Measurements from ENCODE around the gene NANOGP8.
"Not testable (repeated sequence)": the region's sequence is repeated elsewhere in the genome, so short reads cannot be mapped to it uniquely, and the experiment has no call there.

Gene NANOGP8, protein sequence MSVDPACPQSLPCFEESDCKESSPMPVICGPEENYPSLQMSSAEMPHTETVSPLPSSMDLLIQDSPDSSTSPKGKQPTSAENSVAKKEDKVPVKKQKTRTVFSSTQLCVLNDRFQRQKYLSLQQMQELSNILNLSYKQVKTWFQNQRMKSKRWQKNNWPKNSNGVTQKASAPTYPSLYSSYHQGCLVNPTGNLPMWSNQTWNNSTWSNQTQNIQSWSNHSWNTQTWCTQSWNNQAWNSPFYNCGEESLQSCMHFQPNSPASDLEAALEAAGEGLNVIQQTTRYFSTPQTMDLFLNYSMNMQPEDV

DNA sequence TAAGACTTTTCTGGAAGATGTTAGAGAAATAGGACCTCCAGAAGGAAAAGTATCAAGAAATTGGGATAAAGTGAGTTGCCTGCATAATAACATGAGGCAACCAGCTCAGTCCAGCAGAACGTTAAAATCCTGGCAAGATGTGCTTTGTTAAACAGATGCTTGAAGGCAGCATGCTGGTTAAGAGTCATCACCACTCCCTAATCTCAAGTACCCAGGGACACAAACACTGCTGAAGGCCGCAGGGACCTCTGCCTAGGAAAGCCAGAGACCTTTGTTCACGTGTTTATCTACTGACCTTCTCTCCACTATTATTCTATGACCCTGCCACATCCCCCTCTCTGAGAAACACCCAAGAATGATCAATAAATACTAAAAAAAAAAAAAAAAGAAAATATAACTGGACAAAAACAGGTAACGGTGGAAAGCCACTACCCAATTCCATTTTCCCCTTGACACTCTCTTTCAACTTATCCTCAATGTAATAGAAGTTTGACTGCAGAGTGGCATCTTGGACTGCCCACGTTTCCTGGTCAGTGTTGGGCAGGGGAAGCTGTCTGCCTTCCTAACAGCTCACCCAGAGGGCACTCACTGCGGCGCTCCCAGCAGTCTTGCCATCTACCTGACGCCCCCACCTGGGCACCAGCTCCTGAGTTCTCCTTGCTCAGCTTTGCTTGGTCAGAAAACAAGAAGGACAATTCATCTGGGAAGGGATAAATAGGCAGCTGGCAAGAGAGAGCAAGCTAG, at the start of gene NANOGP8:
Gene NANOGP8 (minus strand): TSS at position 120 of the 744 bp plus-strand sequence. CDS start 185 bp downstream, outside the sequence.
- not testable (repeated sequence) for H3K4me3 ChIP-seq (ENCODE audit: low read depth, low read length)

DNA sequence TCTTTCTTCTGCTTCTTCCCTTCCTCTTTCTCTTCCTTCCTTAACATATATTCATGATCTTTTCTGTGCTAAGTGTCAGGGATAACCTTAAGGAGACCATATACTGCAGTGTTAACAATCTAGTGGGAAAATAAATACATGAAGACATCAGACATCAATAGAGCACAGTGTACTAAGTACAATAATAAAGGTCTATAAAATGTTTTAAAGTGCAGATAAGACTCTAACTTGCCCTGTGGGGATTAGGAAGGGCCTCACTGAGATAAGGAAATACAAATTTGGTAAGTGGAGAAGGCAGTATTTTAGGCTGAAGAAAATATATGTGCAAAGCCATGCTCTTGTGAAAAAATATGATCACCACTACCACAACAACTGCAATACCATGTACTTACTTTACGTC, 49.2 kb upstream of the NANOGP8 start:
- TF ChIP-seq, protein P1, sequence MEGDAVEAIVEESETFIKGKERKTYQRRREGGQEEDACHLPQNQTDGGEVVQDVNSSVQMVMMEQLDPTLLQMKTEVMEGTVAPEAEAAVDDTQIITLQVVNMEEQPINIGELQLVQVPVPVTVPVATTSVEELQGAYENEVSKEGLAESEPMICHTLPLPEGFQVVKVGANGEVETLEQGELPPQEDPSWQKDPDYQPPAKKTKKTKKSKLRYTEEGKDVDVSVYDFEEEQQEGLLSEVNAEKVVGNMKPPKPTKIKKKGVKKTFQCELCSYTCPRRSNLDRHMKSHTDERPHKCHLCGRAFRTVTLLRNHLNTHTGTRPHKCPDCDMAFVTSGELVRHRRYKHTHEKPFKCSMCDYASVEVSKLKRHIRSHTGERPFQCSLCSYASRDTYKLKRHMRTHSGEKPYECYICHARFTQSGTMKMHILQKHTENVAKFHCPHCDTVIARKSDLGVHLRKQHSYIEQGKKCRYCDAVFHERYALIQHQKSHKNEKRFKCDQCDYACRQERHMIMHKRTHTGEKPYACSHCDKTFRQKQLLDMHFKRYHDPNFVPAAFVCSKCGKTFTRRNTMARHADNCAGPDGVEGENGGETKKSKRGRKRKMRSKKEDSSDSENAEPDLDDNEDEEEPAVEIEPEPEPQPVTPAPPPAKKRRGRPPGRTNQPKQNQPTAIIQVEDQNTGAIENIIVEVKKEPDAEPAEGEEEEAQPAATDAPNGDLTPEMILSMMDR (IDR thresholded peaks at IDR 0.05; ENCODE audit: borderline replicate concordance, insufficient read depth, low read depth, low read length) = no peak
- no peak overlapping the region for H3K4me3 ChIP-seq (ENCODE audit: low read depth, low read length)

DNA sequence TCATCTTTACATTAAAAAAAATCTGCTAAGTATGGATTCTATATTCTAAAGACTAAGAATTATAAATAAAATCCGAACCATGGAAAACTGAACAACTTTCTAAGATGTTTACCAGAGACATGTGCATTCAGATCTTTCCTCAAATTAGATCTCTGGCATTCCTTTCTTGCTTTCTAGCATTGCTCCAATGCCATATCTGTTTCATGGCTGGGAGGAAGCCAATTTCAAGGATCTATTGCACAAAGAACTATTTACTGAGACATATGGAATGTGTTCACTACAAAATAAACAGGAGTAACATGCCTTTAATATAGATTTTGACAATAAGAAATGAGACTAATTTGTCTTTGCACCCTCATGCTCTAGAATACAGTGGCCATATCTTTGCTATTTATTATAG, 45.1 kb upstream of the NANOGP8 start:
- no peak overlapping the region for H3K4me3 ChIP-seq (ENCODE audit: low read depth, low read length)
- TF ChIP-seq, protein P1 (IDR thresholded peaks at IDR 0.05; ENCODE audit: borderline replicate concordance, insufficient read depth, low read depth, low read length) = no peak

DNA sequence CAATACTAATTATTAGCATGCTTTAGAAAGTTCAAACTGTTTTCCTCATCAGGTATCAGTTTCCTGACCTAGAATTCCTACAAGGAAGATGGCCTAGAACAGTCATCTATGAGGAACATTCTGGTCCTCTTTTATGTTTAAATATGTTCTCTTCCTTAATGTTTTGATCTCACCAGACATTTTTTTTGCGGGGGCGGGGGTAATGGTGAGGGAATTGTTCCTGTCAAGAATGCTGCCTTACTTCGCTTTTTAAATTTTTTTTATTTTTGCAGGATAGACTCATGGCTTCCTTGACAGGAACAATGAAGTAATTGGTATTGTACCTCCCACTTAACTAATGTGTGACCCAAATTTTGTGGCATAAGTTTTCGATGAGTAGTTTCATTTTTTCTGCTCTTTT, 44.3 kb upstream of the NANOGP8 start:
- H3K4me3 ChIP-seq (ENCODE audit: low read depth, low read length) = no peak overlapping the region
- TF ChIP-seq, protein P1 (IDR thresholded peaks at IDR 0.05; ENCODE audit: borderline replicate concordance, insufficient read depth, low read depth, low read length) = no peak

DNA sequence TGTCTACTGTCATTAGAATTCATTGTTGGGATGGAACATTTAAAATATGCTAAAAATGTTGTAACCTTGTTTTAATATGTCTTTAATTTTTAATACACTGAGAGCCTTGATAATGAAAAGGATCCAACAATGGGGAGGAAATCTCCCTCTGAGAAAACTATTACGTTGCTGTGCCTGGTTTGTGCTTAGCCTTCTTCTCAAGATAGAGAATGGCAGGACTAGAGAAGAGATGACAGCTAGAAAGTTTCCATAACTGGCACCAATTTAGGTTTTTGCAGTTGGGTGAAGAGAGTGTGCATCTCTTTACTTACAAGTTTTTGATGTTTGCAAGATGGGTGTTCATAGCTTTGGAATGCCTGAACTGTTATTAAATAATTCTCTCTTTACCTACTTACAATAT, 42.6 kb upstream of the NANOGP8 start:
- TF ChIP-seq, protein P1 (IDR thresholded peaks at IDR 0.05; ENCODE audit: borderline replicate concordance, insufficient read depth, low read depth, low read length) = no peak
- H3K4me3 ChIP-seq (ENCODE audit: low read depth, low read length) = no peak overlapping the region

DNA sequence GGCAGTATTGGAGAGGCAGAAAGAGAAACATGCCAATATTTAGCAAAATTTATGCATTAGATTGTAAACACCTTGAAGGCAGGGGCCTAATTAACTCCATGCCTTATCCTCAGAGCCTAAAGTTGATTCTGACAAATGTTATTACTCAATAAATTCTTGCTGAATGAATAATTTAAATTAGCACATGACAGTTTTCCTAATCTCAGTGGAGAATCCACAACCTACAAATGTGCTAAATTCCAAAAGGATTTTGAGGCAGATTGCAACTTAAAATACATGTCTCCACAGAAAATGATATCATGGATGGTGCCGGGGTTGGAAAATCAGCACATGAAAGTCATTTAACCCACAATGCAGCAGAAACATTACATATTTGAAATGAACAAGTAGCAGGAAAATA, 41.1 kb upstream of the NANOGP8 start:
- TF ChIP-seq, protein P1 (IDR thresholded peaks at IDR 0.05; ENCODE audit: borderline replicate concordance, insufficient read depth, low read depth, low read length) = no peak
- no peak overlapping the region for H3K4me3 ChIP-seq (ENCODE audit: low read depth, low read length)

DNA sequence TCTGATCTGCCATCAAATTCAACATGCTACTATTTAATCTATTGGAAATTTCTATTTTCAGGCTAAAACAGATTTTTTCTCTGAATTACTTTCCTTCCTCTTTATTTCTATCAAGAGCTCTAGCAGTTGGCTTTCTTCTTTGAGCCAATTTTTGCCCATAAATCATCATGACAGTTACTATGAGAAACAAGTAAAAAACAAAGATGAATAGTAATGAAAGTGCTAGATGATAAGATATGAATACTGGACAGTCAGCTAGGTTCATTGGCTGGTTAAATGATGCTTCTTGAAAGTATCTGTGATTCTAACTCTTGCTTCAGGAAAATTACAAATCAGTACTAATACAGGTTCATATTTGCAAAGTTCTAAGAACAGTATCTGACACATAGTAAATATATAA, 38.6 kb upstream of the NANOGP8 start:
- no peak overlapping the region for H3K4me3 ChIP-seq (ENCODE audit: low read depth, low read length)
- TF ChIP-seq, protein P1 (IDR thresholded peaks at IDR 0.05; ENCODE audit: borderline replicate concordance, insufficient read depth, low read depth, low read length) = no peak
